ENCODE data around the gene DCLK2.
"Not testable (repeated sequence)": the region's sequence is repeated elsewhere in the genome, so short reads cannot be mapped to it uniquely, and the experiment has no call there.

DCLK2 gene

DNA sequence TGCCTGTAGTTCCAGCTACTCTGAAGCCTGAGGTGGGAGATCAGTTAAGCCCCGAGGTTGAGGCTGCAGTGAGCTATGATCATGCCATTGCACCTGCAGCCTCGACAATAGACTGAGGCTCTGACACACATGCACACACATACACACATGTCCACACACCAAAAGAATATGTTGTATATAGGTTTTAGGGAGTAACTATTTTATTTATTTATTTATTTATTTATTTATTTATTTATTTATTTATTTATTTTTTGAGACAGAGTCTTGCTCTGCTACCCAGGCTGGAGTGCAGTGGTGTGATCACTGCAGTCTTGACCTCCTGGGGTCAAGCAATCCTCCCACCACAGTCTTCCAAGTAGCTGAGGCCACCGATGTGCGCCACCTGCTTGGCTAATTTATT, 78.3 kb downstream of the DCLK2 start:
- no peaks in the 10 kb centered on the region for H3K36me3 Mint-ChIP-seq (ENCODE audit: low read depth)
- H3K4me1 Mint-ChIP-seq = peaks cover 16% of the 10 kb centered on the region
- H3K27ac Mint-ChIP-seq = no peak overlapping the region
- TF ChIP-seq, protein P1, sequence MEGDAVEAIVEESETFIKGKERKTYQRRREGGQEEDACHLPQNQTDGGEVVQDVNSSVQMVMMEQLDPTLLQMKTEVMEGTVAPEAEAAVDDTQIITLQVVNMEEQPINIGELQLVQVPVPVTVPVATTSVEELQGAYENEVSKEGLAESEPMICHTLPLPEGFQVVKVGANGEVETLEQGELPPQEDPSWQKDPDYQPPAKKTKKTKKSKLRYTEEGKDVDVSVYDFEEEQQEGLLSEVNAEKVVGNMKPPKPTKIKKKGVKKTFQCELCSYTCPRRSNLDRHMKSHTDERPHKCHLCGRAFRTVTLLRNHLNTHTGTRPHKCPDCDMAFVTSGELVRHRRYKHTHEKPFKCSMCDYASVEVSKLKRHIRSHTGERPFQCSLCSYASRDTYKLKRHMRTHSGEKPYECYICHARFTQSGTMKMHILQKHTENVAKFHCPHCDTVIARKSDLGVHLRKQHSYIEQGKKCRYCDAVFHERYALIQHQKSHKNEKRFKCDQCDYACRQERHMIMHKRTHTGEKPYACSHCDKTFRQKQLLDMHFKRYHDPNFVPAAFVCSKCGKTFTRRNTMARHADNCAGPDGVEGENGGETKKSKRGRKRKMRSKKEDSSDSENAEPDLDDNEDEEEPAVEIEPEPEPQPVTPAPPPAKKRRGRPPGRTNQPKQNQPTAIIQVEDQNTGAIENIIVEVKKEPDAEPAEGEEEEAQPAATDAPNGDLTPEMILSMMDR (IDR thresholded peaks at IDR 0.05; ENCODE audit: unreplicated experiment in 3 of 3) = no peak
- no peaks in the 10 kb centered on the region for H3K9me3 Mint-ChIP-seq
- peaks cover 6% of the 10 kb centered on the region for H3K27me3 Mint-ChIP-seq (ENCODE audit: low read depth)
- H3K4me3 Mint-ChIP-seq = no peak overlapping the region

DNA sequence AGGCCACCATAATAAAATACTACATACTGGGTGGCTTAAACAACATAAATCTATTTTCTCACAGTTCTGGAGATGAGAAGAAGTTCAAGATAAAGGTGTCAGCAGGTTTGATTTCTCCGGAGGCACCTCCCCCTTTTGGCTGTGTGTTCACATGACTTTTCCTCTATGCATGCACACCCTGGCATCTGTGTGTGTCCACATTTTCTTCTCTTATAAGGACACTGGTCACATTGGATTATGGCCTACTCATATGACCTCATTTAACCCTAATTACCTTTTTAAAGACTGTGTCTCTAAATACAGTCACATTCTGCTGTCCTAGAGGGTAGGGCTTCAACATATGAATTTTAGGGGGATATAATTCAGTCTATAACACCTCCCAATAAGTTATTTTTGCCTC, 79.8 kb downstream of the DCLK2 start:
- Mint-ChIP-seq H3K27me3 (ENCODE audit: low read depth) (peaks cover 6% of the 10 kb centered on the region), H3K36me3 (ENCODE audit: low read depth) (no peaks in the 10 kb centered on the region), H3K27ac (no peak overlapping the region), H3K4me1 (peaks cover 16% of the 10 kb centered on the region), H3K4me3 (no peak overlapping the region), H3K9me3 (no peaks in the 10 kb centered on the region)
- TF ChIP-seq, protein P1 (IDR thresholded peaks at IDR 0.05; ENCODE audit: unreplicated experiment in 3 of 3) = no peak

DNA sequence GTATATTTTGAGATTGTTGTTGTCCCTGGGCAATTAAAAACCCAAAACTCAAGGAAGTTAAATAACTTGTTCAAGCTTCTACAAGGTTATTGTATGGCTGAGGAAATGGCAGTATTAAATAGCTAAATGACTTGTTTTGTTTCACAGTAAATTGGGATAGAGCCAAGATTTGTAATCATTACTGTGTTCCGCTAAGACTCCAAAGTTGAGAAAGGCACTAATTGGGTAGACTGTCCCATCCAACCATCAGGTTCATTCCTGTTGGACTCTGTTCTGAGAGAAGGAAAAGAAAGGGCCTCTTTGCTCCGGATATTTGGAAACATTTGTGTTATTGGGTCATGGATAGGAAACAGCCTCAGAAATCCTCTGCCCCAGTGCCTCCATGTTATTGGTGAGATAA, 82.2 kb downstream of the DCLK2 start:
- no peaks in the 10 kb centered on the region for H3K9me3 Mint-ChIP-seq
- peaks cover 6% of the 10 kb centered on the region for H3K27me3 Mint-ChIP-seq (ENCODE audit: low read depth)
- no peaks in the 10 kb centered on the region for H3K36me3 Mint-ChIP-seq (ENCODE audit: low read depth)
- peaks cover 20% of the 10 kb centered on the region for H3K4me1 Mint-ChIP-seq
- H3K4me3 Mint-ChIP-seq = no peak overlapping the region
- TF ChIP-seq, protein P1 (IDR thresholded peaks at IDR 0.05; ENCODE audit: unreplicated experiment in 3 of 3) = no peak
- peak overlapping the region in 1 of 3 experiments; percentile 55 for H3K27ac Mint-ChIP-seq

DNA sequence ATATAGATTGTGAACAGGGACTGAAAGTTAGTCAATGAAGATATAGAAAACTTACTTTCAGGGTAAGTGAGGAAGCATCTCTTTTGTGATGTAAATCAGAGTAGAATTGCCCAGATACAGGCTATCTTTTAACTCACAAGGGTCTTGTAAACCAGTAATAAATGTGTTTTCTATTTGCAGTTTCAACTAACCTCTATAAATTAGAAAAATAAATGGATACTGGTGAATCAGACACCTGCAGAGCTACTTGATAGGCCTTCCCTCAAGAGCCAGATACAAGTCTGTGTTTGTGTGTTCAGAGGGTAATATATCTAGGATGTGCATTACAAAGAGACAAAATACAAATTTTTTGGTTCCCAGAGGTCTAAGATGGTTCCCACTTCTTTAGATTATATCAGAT, 82.9 kb downstream of the DCLK2 start:
- H3K27ac Mint-ChIP-seq = peak overlapping the region in 2 of 3 experiments; percentile 39 to 42
- no peaks in the 10 kb centered on the region for H3K36me3 Mint-ChIP-seq (ENCODE audit: low read depth)
- H3K4me3 Mint-ChIP-seq = no peak overlapping the region
- TF ChIP-seq, protein P1 (IDR thresholded peaks at IDR 0.05; ENCODE audit: unreplicated experiment in 3 of 3) = no peak
- no peaks in the 10 kb centered on the region for H3K9me3 Mint-ChIP-seq
- H3K4me1 Mint-ChIP-seq = peaks cover 21% of the 10 kb centered on the region
- H3K27me3 Mint-ChIP-seq (ENCODE audit: low read depth) = peaks cover 3% of the 10 kb centered on the region

DNA sequence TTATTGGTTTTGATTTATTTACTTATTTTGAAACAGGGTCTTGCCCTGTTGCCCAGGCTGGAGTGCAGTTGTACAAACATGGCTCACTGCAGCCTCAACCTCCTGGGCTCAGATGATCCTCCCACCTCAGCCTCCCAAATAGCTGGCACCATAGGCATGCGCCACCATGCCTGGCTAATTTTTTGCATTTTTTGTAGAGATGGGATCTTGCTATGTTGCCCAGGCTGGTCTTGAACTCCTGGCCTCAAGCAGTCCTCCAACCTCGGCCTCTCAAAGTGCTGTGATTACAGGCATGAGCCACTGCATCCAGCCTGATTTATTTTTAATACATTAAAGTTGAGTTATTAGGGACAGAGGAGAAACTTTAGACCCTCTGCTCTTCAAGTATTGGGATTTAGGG, 83.8 kb downstream of the DCLK2 start:
- H3K27me3 Mint-ChIP-seq (ENCODE audit: low read depth) = not testable (repeated sequence)

DNA sequence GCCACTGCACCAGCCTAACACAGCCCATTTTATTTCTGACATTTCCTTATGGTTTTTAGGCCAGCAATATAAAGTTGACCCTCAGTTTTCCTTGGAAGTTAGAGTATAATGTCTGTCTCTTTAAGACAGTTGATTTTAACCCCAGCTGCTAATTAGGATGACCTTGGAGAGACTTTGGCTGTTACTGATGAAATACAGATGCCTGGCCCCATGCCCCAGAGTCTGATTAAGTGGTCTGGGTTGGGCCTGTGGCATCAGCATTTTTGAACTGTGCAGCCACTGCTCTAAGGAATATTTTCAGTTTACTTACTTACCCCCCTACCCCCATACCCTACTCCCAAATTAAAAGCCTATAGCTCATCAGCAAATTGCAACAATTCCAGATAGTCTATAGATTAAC, 85.8 kb downstream of the DCLK2 start:
- Mint-ChIP-seq H3K36me3 (ENCODE audit: low read depth) (no peaks in the 10 kb centered on the region), H3K9me3 (no peaks in the 10 kb centered on the region), H3K4me1 (peaks cover 34% of the 10 kb centered on the region), H3K27me3 (ENCODE audit: low read depth) (no peaks in the 10 kb centered on the region), H3K27ac (no peak overlapping the region), H3K4me3 (no peak overlapping the region)
- TF ChIP-seq, protein P1 (IDR thresholded peaks at IDR 0.05; ENCODE audit: unreplicated experiment in 3 of 3) = no peak

More for the DNA sequence above, 83.8 kb downstream of the DCLK2 start:
- not testable (repeated sequence) for H3K36me3 Mint-ChIP-seq (ENCODE audit: low read depth); H3K4me3 Mint-ChIP-seq; H3K9me3 Mint-ChIP-seq; H3K27ac Mint-ChIP-seq
- H3K4me1 Mint-ChIP-seq = peaks cover 28% of the 10 kb centered on the region
